GM21786 (cell line): Measurements from ENCODE around the gene RPL37.
"Not testable (repeated sequence)": the region's sequence is repeated elsewhere in the genome, so short reads cannot be mapped to it uniquely, and the experiment has no call there.

Source experiments
- ATAC-seq: cut with Tn5 transposase; IDR thresholded peaks from one replicate; pipeline ENCODE4 v1.9.1; 2021; ENCODE audit not compliant: unreplicated experiment

Gene RPL37

GRCh38 chr5:40834849-40835787, at the start of gene RPL37:
Gene RPL37, minus strand, starts transcription at chr5:40835222. Its CDS starts 37 bp downstream, at chr5:40835185.
- ATAC-seq, result peak; percentile 97

GRCh38 chr5:40883051-40883450, 48.0 kb upstream of the RPL37 start:
- not testable (repeated sequence) for ATAC-seq

GRCh38 chr5:40882291-40882690, 47.3 kb upstream of the RPL37 start:
- ATAC-seq, result no peak

- ATAC-seq, result no peak
Observed at GRCh38 chr5:40879163-40879942, 44.3 kb upstream of the RPL37 start.

GRCh38 chr5:40877371-40877988, 42.5 kb upstream of the RPL37 start:
- ATAC-seq, result no peak

- no peak for ATAC-seq
Observed at GRCh38 chr5:40875958-40876357, 40.9 kb upstream of the RPL37 start.

- ATAC-seq, result no peak
Observed at GRCh38 chr5:40873286-40873880, 38.4 kb upstream of the RPL37 start.

- ATAC-seq, result not testable (repeated sequence)
Observed at GRCh38 chr5:40872253-40872652, 37.2 kb upstream of the RPL37 start.

GRCh38 chr5:40871177-40871576, 36.2 kb upstream of the RPL37 start:
- ATAC-seq, result no peak

- no peak for ATAC-seq
Observed at GRCh38 chr5:40869384-40869783, 34.4 kb upstream of the RPL37 start.

GRCh38 chr5:40866844-40867243, 31.8 kb upstream of the RPL37 start:
- ATAC-seq, result no peak

- not testable (repeated sequence) for ATAC-seq
Observed at GRCh38 chr5:40865004-40865403, 30.0 kb upstream of the RPL37 start.

GRCh38 chr5:40860711-40861110, 25.7 kb upstream of the RPL37 start:
- no peak for ATAC-seq

- no peak for ATAC-seq
Observed at GRCh38 chr5:40853632-40854192, 18.7 kb upstream of the RPL37 start.

GRCh38 chr5:40847525-40847924, 12.5 kb upstream of the RPL37 start:
- ATAC-seq, result no peak

- no peak for ATAC-seq
Observed at GRCh38 chr5:40846371-40846770, 11.3 kb upstream of the RPL37 start.

- no peak for ATAC-seq
Observed at GRCh38 chr5:40844565-40844964, 9.5 kb upstream of the RPL37 start.

- no peak for ATAC-seq
Observed at GRCh38 chr5:40842351-40842750, 7.3 kb upstream of the RPL37 start.

- peak; percentile 60 for ATAC-seq
Observed at GRCh38 chr5:40841068-40841805, 6.2 kb upstream of the RPL37 start, which contains the start of gene CARD6. Gene CARD6, plus strand, starts transcription at chr5:40841367. Its CDS starts 16 bp downstream, at chr5:40841383.

GRCh38 chr5:40838086-40838485, 3.1 kb upstream of the RPL37 start:
- no peak for ATAC-seq
